ENCODE results near the gene PPFIA4. TPM values are rescaled to one million over a fixed set of nuclear protein-coding genes. Genes with fewer than 3 reads are reported as not detected.

The PPFIA4 gene
- total and polyA plus RNA-seq, 2 of the 4 experiments (the other 2 are of a cell fraction) = 5.4 to 13.7 TPM

GRCh38 chr1:203025686-203026030 lies 633 bp upstream of the PPFIA4 start:
- peaks cover 12% of the 10 kb centered on the region; the same call in 1 of the 2 replicates for H3K27me3 ChIP-seq (ENCODE audit: control insufficient read depth, insufficient read depth, low read length)
- H4K91ac ChIP-seq (ENCODE audit: insufficient read depth, low read depth, low read length) = peak overlapping the region; percentile 88; the same call in 1 of the 2 replicates
- no peak overlapping the region for H3K27ac ChIP-seq (ENCODE audit: insufficient read depth, low read length)
- H3K4me2 ChIP-seq (ENCODE audit: low read depth, low read length) = peak overlapping the region; percentile 99; the same call in 1 of the 2 replicates
- TF ChIP-seq BHLHE40 (IDR thresholded peaks at IDR 0.05; ENCODE audit: low read depth, low read length) = no peak
- no peak for TF ChIP-seq SMC3 (IDR thresholded peaks at IDR 0.05; ENCODE audit: low read depth, low read length)
- TF ChIP-seq, protein P1, sequence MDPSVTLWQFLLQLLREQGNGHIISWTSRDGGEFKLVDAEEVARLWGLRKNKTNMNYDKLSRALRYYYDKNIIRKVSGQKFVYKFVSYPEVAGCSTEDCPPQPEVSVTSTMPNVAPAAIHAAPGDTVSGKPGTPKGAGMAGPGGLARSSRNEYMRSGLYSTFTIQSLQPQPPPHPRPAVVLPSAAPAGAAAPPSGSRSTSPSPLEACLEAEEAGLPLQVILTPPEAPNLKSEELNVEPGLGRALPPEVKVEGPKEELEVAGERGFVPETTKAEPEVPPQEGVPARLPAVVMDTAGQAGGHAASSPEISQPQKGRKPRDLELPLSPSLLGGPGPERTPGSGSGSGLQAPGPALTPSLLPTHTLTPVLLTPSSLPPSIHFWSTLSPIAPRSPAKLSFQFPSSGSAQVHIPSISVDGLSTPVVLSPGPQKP (IDR thresholded peaks at IDR 0.05; ENCODE audit: borderline replicate concordance, low read depth, low read length) = no peak
- TF ChIP-seq CHD1 (IDR thresholded peaks at IDR 0.05; ENCODE audit: low read depth, low read length) = no peak
- TF ChIP-seq RFX5 (IDR thresholded peaks at IDR 0.05; ENCODE audit: low read depth, low read length) = no peak
- TF ChIP-seq CEBPB (IDR thresholded peaks at IDR 0.05; ENCODE audit: low read depth, low read length) = no peak
- no peak for TF ChIP-seq MAFK (IDR thresholded peaks at IDR 0.05; ENCODE audit: low read depth, low read length)
- TF ChIP-seq MAZ (IDR thresholded peaks at IDR 0.05; ENCODE audit: borderline replicate concordance, low read depth, low read length) = no peak
- no peak for TF ChIP-seq NFE2L2 (IDR thresholded peaks at IDR 0.05; ENCODE audit: low read depth, low read length)
- no peak for TF ChIP-seq RAD21 (IDR thresholded peaks at IDR 0.05; ENCODE audit: low read length)
- TF ChIP-seq FOS (IDR thresholded peaks at IDR 0.05; ENCODE audit: low read depth, low read length) = no peak
- TF ChIP-seq, protein P2, sequence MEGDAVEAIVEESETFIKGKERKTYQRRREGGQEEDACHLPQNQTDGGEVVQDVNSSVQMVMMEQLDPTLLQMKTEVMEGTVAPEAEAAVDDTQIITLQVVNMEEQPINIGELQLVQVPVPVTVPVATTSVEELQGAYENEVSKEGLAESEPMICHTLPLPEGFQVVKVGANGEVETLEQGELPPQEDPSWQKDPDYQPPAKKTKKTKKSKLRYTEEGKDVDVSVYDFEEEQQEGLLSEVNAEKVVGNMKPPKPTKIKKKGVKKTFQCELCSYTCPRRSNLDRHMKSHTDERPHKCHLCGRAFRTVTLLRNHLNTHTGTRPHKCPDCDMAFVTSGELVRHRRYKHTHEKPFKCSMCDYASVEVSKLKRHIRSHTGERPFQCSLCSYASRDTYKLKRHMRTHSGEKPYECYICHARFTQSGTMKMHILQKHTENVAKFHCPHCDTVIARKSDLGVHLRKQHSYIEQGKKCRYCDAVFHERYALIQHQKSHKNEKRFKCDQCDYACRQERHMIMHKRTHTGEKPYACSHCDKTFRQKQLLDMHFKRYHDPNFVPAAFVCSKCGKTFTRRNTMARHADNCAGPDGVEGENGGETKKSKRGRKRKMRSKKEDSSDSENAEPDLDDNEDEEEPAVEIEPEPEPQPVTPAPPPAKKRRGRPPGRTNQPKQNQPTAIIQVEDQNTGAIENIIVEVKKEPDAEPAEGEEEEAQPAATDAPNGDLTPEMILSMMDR (conservative IDR thresholded peaks at IDR 0.05; ENCODE audit: low read depth, low read length) = no peak
- no peak for TF ChIP-seq RCOR1 (IDR thresholded peaks at IDR 0.05; ENCODE audit: insufficient replicate concordance, low read length)
- TF ChIP-seq, protein P3, sequence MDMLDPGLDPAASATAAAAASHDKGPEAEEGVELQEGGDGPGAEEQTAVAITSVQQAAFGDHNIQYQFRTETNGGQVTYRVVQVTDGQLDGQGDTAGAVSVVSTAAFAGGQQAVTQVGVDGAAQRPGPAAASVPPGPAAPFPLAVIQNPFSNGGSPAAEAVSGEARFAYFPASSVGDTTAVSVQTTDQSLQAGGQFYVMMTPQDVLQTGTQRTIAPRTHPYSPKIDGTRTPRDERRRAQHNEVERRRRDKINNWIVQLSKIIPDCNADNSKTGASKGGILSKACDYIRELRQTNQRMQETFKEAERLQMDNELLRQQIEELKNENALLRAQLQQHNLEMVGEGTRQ (IDR thresholded peaks at IDR 0.05; ENCODE audit: low read depth, low read length) = no peak
- TF ChIP-seq POLR2A (IDR thresholded peaks at IDR 0.05; ENCODE audit: low read depth, low read length) = no peak
- H3K18ac ChIP-seq (ENCODE audit: low read depth, low read length) = peak overlapping the region; percentile 97; the same call in 1 of the 2 replicates
- no peak overlapping the region; the same call in 1 of the 2 replicates for H3K4me3 ChIP-seq (ENCODE audit: insufficient read depth, low read depth, low read length)
- H3K23ac ChIP-seq (ENCODE audit: low read depth, low read length) = no peak overlapping the region
- DNase-seq = no peak
- POLR2A ChIA-PET (ENCODE audit: unreplicated experiment) = no interaction called here
- H3K4ac ChIP-seq (ENCODE audit: low read depth, low read length) = peak overlapping the region; percentile 59
- H3K9me1 ChIP-seq (ENCODE audit: insufficient read depth, low read length) = 0 out of 2 replicates have a peak, but pooled peaks cover 3% of the 10 kb centered on the region
- H3K9me3 ChIP-seq (ENCODE audit: control insufficient read depth, insufficient read depth, low read length) = no peaks in the 10 kb centered on the region
- peak overlapping the region; percentile 76; the same call in 1 of the 2 replicates for H2AK5ac ChIP-seq (ENCODE audit: low read depth, low read length)
- H3K36me3 ChIP-seq (ENCODE audit: control insufficient read depth, insufficient read depth, low read length) = peaks cover 13% of the 10 kb centered on the region
- H2BK15ac ChIP-seq (ENCODE audit: low read depth, low read length) = peak overlapping the region; percentile 45; the same call in 1 of the 3 replicates
- no TSS peak for BruUV-seq (replicated peaks)
- no peak overlapping the region for H2BK20ac ChIP-seq (ENCODE audit: low read depth, low read length)
- H4K5ac ChIP-seq (ENCODE audit: low read depth, low read length) = peak overlapping the region; percentile 100
- in situ Hi-C loops (cut with MboI; ENCODE audit: low sequenced_read_pairs) = no loop called here
- dilution Hi-C loops (cut with HindIII; ENCODE audit: low sequenced_read_pairs, unreplicated experiment) = no loop called here
- ATAC-seq (ENCODE audit: low read depth) = no peak
- H3K56ac ChIP-seq (ENCODE audit: extremely low read depth, insufficient read depth, low read length) = no peak overlapping the region
- H3K9ac ChIP-seq (ENCODE audit: low read depth, low read length) = no peak overlapping the region
- H2BK5ac ChIP-seq (ENCODE audit: low read depth, low read length, poor library complexity, severe bottlenecking) = no peak overlapping the region
- H3K79me1 ChIP-seq (ENCODE audit: low read depth in 1 of 2, low read length in 2 of 2) = peaks cover 13 to 16% of the 10 kb centered on the region in 2 experiments
- H3K14ac ChIP-seq (replicated peaks; ENCODE audit: low read depth, low read length) = peak overlapping the region; percentile 73
- no peak overlapping the region for H2AK9ac ChIP-seq (replicated peaks; ENCODE audit: low read depth, low read length, poor library complexity)
- intact Hi-C loops (cut with micrococcal nuclease) = no loop called here
- peak overlapping the region; percentile 100 for H4K8ac ChIP-seq (ENCODE audit: low read depth in 2 of 2, low read length in 2 of 2)
- H2AFZ ChIP-seq (replicated peaks; ENCODE audit: low read length, poor library complexity) = peak overlapping the region; percentile 96
- H3K4me1 ChIP-seq (ENCODE audit: control insufficient read depth, insufficient read depth, low read length) = peaks cover 15% of the 10 kb centered on the region
- CTCF ChIA-PET = interaction anchor here (1.0 kb wide), 1 partner anchor 13 kb away, joined by 3 read pairs; no protein-coding TSS in a partner anchor
- no peaks in the 10 kb centered on the region for H4K20me1 ChIP-seq (ENCODE audit: insufficient read depth, low read length)
- H2BK120ac ChIP-seq (ENCODE audit: low read depth, low read length) = no peak overlapping the region
